ENCODE data around the gene KIAA1671. TPM values are rescaled to one million over a fixed set of nuclear protein-coding genes. Genes with fewer than 3 reads are reported as not detected.

The KIAA1671 gene
- total and polyA plus RNA-seq, 2 of the 13 experiments (the other 11 are each of a cell fraction or from before 2014, with no cell fraction given) = 13.5 to 13.6 TPM

- TF ChIP-seq, protein P1, sequence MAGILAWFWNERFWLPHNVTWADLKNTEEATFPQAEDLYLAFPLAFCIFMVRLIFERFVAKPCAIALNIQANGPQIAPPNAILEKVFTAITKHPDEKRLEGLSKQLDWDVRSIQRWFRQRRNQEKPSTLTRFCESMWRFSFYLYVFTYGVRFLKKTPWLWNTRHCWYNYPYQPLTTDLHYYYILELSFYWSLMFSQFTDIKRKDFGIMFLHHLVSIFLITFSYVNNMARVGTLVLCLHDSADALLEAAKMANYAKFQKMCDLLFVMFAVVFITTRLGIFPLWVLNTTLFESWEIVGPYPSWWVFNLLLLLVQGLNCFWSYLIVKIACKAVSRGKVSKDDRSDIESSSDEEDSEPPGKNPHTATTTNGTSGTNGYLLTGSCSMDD (CRISPR knock-in tag; IDR thresholded peaks at IDR 0.05) = no peak
- TF ChIP-seq JUNB (CRISPR knock-in tag; IDR thresholded peaks at IDR 0.05; ENCODE audit: borderline replicate concordance) (no peak), JDP2 (CRISPR knock-in tag; IDR thresholded peaks at IDR 0.05; ENCODE audit: borderline replicate concordance) (no peak), ZSCAN29 (CRISPR knock-in tag; conservative IDR thresholded peaks at IDR 0.05) (0 out of 2 replicates have a peak, but pooled peaks have one; percentile 10), ZNF670 (CRISPR knock-in tag; IDR thresholded peaks at IDR 0.05; ENCODE audit: borderline replicate concordance) (no peak), ZNF543 (CRISPR knock-in tag; IDR thresholded peaks at IDR 0.05) (no peak), SALL2 (CRISPR knock-in tag; IDR thresholded peaks at IDR 0.05) (no peak), ZNF570 (CRISPR knock-in tag; IDR thresholded peaks at IDR 0.05; ENCODE audit: borderline replicate concordance) (no peak), ZNF605 (CRISPR knock-in tag; IDR thresholded peaks at IDR 0.05) (no peak), SMC3 (IDR thresholded peaks at IDR 0.05; ENCODE audit: low read length) (peak; percentile 52; the same call in 1 of the 2 replicates), ZSCAN25 (CRISPR knock-in tag; IDR thresholded peaks at IDR 0.05) (peak; percentile 77), ZNF207 (IDR thresholded peaks at IDR 0.05; ENCODE audit: borderline replicate concordance) (no peak), ARNT2 (CRISPR knock-in tag; IDR thresholded peaks at IDR 0.05; ENCODE audit: low read depth) (peak; percentile 23; the same call in 1 of the 2 replicates), KDM5B (CRISPR knock-in tag; IDR thresholded peaks at IDR 0.05; ENCODE audit: borderline replicate concordance) (no peak), NR2F6 (IDR thresholded peaks at IDR 0.05) (peak; percentile 94), NR2F6 (CRISPR knock-in tag; IDR thresholded peaks at IDR 0.05) (peak; percentile 96), MAFF (IDR thresholded peaks at IDR 0.05; ENCODE audit: low read depth, low read length) (no peak), ZFP1 (CRISPR knock-in tag; IDR thresholded peaks at IDR 0.05) (no peak), FOXK2 (IDR thresholded peaks at IDR 0.05) (no peak), FOXJ3 (CRISPR knock-in tag; IDR thresholded peaks at IDR 0.05; ENCODE audit: borderline replicate concordance) (no peak), ZNF772 (CRISPR knock-in tag; IDR thresholded peaks at IDR 0.05) (peak; percentile 11; the same call in 1 of the 2 replicates), SRF (IDR thresholded peaks at IDR 0.05; ENCODE audit: low read depth, low read length) (no peak), KLF13 (CRISPR knock-in tag; IDR thresholded peaks at IDR 0.05) (no peak), MEF2D (CRISPR knock-in tag; IDR thresholded peaks at IDR 0.05) (peak; percentile 46; the same call in 1 of the 2 replicates)
- TF ChIP-seq, protein P2, sequence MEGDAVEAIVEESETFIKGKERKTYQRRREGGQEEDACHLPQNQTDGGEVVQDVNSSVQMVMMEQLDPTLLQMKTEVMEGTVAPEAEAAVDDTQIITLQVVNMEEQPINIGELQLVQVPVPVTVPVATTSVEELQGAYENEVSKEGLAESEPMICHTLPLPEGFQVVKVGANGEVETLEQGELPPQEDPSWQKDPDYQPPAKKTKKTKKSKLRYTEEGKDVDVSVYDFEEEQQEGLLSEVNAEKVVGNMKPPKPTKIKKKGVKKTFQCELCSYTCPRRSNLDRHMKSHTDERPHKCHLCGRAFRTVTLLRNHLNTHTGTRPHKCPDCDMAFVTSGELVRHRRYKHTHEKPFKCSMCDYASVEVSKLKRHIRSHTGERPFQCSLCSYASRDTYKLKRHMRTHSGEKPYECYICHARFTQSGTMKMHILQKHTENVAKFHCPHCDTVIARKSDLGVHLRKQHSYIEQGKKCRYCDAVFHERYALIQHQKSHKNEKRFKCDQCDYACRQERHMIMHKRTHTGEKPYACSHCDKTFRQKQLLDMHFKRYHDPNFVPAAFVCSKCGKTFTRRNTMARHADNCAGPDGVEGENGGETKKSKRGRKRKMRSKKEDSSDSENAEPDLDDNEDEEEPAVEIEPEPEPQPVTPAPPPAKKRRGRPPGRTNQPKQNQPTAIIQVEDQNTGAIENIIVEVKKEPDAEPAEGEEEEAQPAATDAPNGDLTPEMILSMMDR (CRISPR knock-in tag; IDR thresholded peaks at IDR 0.05) = peak; percentile 99
- TF ChIP-seq, protein P3, sequence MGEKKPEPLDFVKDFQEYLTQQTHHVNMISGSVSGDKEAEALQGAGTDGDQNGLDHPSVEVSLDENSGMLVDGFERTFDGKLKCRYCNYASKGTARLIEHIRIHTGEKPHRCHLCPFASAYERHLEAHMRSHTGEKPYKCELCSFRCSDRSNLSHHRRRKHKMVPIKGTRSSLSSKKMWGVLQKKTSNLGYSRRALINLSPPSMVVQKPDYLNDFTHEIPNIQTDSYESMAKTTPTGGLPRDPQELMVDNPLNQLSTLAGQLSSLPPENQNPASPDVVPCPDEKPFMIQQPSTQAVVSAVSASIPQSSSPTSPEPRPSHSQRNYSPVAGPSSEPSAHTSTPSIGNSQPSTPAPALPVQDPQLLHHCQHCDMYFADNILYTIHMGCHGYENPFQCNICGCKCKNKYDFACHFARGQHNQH (CRISPR knock-in tag; IDR thresholded peaks at IDR 0.05) = peak; percentile 64; the same call in 1 of the 2 replicates
- TF ChIP-seq, protein P4, sequence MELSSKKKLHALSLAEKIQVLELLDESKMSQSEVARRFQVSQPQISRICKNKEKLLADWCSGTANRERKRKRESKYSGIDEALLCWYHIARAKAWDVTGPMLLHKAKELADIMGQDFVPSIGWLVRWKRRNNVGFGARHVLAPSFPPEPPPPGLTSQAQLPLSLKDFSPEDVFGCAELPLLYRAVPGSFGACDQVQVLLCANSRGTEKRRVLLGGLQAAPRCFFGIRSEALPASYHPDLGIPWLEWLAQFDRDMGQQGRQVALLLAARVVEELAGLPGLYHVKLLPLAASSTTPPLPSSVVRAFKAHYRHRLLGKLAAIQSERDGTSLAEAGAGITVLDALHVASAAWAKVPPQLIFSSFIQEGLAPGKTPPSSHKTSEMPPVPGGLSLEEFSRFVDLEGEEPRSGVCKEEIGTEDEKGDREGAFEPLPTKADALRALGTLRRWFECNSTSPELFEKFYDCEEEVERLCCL (CRISPR knock-in tag; IDR thresholded peaks at IDR 0.05; ENCODE audit: borderline replicate concordance) = 0 out of 2 replicates have a peak, but pooled peaks have one; percentile 53
Observed at GRCh38 chr22:24951942-24952836, at the start of gene KIAA1671 (continued).
